Measurements from ENCODE around the gene NOP16. TPM values are rescaled to one million over a fixed set of nuclear protein-coding genes. Genes with fewer than 3 reads are reported as not detected.

NOP16 gene
- total and polyA plus RNA-seq, 2 of the 13 experiments (the other 11 are each of a cell fraction or from before 2014, with no cell fraction given): 43.3 to 48.4 TPM

DNA sequence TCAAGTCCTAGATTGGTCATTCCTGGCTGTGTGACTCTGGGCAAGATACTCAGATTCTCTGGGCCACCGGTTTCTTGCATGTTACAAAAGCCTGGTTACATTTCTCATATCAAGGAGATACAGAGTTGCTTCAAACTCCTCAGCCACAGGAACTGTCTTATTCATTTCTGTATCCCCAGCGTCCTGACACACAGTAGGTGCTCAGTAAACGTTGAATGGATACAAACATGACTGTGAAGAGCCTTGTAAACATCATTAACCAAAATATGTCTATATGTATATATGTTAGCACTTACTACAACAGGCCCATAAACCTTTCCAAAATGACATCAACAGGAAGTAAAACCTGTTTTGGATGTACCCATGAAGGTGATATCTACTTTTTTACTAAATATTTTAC, 26.3 kb upstream of the NOP16 start:
- ChIA-PET CTCF (ENCODE audit: low intra/inter-chr PET ratio, low total read pairs) (no interaction called here), POLR2A (interaction anchor here (0.7 kb wide), 1 partner anchor 45 kb away, joined by 3 read pairs; no protein-coding TSS in a partner anchor)
- no peak overlapping the region for H3K9ac ChIP-seq (ENCODE audit: insufficient read depth, low read depth, low read length)
- in situ Hi-C loops (cut with HindIII; ENCODE audit: extremely low pct_ligation_motif_present, low pct_unique_long_range_greater_than_20kb) (loop anchor here (5.0 to 10.0 kb wide), 2 partner anchors 70 to 123 kb away; partner anchors contain the start of gene RNF44), intact Hi-C loops (cut with micrococcal nuclease; ENCODE audit: unreplicated experiment) (loop anchor here (10.0 kb wide), 1 partner anchor 70 kb away; no protein-coding TSS in a partner anchor)
- no peak overlapping the region for H3K4me2 ChIP-seq (ENCODE audit: low read depth, low read length)
- H3K79me2 ChIP-seq (ENCODE audit: insufficient read depth, low read length): no peaks in the 10 kb centered on the region
- no peaks in the 10 kb centered on the region for H3K27me3 ChIP-seq (ENCODE audit: control insufficient read depth in 1 of 2, insufficient read depth in 2 of 2, low read length in 2 of 2)
- H3K4me3 ChIP-seq (replicated peaks in 1 of 3; ENCODE audit: insufficient read depth in 1 of 3, low read depth in 2 of 3, low read length in 3 of 3): no peak overlapping the region
- peaks cover 32% of the 10 kb centered on the region for H3K4me1 ChIP-seq (ENCODE audit: insufficient read depth, low read length)
- TSS peak; percentile 58 for BruUV-seq (replicated peaks)
- peak; percentile 31; the same call in 1 of the 2 replicates for TF ChIP-seq ZNF768 (CRISPR knock-in tag; IDR thresholded peaks at IDR 0.05)
- TF ChIP-seq ZKSCAN1 (IDR thresholded peaks at IDR 0.05; ENCODE audit: low read length): peak; percentile 71; the same call in 1 of the 2 replicates
- no peak for TF ChIP-seq ZNF33A (CRISPR knock-in tag; IDR thresholded peaks at IDR 0.05; ENCODE audit: borderline replicate concordance)
- TF ChIP-seq ZNF761 (CRISPR knock-in tag; conservative IDR thresholded peaks at IDR 0.05): no peak
- TF ChIP-seq, protein P1, sequence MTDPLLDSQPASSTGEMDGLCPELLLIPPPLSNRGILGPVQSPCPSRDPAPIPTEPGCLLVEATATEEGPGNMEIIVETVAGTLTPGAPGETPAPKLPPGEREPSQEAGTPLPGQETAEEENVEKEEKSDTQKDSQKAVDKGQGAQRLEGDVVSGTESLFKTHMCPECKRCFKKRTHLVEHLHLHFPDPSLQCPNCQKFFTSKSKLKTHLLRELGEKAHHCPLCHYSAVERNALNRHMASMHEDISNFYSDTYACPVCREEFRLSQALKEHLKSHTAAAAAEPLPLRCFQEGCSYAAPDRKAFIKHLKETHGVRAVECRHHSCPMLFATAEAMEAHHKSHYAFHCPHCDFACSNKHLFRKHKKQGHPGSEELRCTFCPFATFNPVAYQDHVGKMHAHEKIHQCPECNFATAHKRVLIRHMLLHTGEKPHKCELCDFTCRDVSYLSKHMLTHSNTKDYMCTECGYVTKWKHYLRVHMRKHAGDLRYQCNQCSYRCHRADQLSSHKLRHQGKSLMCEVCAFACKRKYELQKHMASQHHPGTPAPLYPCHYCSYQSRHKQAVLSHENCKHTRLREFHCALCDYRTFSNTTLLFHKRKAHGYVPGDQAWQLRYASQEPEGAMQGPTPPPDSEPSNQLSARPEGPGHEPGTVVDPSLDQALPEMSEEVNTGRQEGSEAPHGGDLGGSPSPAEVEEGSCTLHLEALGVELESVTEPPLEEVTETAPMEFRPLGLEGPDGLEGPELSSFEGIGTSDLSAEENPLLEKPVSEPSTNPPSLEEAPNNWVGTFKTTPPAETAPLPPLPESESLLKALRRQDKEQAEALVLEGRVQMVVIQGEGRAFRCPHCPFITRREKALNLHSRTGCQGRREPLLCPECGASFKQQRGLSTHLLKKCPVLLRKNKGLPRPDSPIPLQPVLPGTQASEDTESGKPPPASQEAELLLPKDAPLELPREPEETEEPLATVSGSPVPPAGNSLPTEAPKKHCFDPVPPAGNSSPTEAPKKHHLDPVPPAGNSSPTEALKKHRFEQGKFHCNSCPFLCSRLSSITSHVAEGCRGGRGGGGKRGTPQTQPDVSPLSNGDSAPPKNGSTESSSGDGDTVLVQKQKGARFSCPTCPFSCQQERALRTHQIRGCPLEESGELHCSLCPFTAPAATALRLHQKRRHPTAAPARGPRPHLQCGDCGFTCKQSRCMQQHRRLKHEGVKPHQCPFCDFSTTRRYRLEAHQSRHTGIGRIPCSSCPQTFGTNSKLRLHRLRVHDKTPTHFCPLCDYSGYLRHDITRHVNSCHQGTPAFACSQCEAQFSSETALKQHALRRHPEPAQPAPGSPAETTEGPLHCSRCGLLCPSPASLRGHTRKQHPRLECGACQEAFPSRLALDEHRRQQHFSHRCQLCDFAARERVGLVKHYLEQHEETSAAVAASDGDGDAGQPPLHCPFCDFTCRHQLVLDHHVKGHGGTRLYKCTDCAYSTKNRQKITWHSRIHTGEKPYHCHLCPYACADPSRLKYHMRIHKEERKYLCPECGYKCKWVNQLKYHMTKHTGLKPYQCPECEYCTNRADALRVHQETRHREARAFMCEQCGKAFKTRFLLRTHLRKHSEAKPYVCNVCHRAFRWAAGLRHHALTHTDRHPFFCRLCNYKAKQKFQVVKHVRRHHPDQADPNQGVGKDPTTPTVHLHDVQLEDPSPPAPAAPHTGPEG (CRISPR knock-in tag; IDR thresholded peaks at IDR 0.05): no peak
- no peak for TF ChIP-seq POLR2AphosphoS5 (IDR thresholded peaks at IDR 0.05; ENCODE audit: low read depth, low read length)
- TF ChIP-seq HMG20B (CRISPR knock-in tag; conservative IDR thresholded peaks at IDR 0.05): no peak
- no peak overlapping the region for H2AFZ ChIP-seq (ENCODE audit: low read length)
- peaks cover 0 to 5% of the 10 kb centered on the region in 2 experiments; a peak in 1 of 5 replicates for H3K36me3 ChIP-seq (replicated peaks in 1 of 2; ENCODE audit: control insufficient read depth in 1 of 2, insufficient read depth in 2 of 2, low read length in 2 of 2)
- no peak overlapping the region for H3K27ac ChIP-seq (ENCODE audit: extremely low read length, insufficient read depth, low read length)
- no peaks in the 10 kb centered on the region for H3K9me3 ChIP-seq (ENCODE audit: low read length)
- 82% methylated on average over 3 of the region's 3 CpGs for WGBS (ENCODE audit: low lambda C conversion rate)
- DNase-seq (ENCODE audit: low spot score): no peak
- FAIRE-seq: no peak
- ATAC-seq: no peak
- H4K20me1 ChIP-seq (ENCODE audit: insufficient read depth, low read length): no peaks in the 10 kb centered on the region
